ENCODE data around the gene SPRY4.
"Not testable (repeated sequence)": the region's sequence is repeated elsewhere in the genome, so short reads cannot be mapped to it uniquely, and the experiment has no call there.

Gene SPRY4, protein sequence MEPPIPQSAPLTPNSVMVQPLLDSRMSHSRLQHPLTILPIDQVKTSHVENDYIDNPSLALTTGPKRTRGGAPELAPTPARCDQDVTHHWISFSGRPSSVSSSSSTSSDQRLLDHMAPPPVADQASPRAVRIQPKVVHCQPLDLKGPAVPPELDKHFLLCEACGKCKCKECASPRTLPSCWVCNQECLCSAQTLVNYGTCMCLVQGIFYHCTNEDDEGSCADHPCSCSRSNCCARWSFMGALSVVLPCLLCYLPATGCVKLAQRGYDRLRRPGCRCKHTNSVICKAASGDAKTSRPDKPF

DNA sequence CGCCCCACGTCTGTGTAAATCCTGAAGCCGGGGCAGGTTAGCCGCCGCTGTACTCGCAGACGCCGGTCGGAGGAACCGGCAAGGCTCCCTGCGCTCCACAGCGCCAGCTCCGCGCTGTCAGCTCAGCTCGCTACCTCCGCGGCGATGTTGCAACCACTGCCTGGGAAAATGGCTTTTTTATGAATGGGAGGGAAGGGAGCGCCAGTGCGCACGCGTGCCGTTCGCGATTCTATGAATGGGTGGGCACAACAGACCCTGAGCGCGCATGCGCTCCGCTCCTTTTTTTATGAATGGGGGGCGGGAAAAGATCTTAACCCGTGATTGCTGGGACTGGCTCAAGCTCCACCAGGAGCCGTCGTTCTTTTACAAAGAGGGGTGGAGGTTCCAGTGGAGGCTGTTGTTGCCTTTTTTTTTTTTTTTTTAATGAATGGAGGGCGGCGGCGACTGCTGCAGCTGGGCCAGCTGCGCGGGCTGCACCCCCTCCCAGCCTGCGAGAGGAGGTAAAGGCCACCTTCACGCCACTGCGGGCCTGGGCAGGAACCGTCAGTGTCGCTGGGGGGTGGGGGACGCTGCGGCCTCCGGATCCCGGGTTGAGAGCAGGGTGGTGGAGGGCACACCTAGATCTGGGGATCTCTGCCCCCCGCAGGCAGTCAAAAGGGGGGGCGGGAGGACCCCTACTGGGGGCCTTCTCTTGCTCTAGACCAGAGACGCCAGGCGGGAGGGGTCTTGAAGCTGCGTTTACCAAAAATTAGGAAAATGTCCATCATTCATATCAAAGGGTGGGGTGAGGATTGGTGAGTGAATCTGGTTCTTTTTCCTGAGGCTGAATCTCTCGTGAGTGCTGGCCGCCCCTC is at the start of gene SPRY4:
TSS of gene SPRY4 (minus strand) at position 151 of the 854 bp plus-strand sequence. CDS start 9,913 bp downstream, outside the sequence.
- TF ChIP-seq, protein P1, sequence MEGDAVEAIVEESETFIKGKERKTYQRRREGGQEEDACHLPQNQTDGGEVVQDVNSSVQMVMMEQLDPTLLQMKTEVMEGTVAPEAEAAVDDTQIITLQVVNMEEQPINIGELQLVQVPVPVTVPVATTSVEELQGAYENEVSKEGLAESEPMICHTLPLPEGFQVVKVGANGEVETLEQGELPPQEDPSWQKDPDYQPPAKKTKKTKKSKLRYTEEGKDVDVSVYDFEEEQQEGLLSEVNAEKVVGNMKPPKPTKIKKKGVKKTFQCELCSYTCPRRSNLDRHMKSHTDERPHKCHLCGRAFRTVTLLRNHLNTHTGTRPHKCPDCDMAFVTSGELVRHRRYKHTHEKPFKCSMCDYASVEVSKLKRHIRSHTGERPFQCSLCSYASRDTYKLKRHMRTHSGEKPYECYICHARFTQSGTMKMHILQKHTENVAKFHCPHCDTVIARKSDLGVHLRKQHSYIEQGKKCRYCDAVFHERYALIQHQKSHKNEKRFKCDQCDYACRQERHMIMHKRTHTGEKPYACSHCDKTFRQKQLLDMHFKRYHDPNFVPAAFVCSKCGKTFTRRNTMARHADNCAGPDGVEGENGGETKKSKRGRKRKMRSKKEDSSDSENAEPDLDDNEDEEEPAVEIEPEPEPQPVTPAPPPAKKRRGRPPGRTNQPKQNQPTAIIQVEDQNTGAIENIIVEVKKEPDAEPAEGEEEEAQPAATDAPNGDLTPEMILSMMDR (IDR thresholded peaks at IDR 0.05; ENCODE audit: low read depth, low read length): no peak
- H3K4me3 ChIP-seq (ENCODE audit: low read depth, low read length): peak within 1 kb of the TSS; percentile 97

GRCh38 chr5:142368529-142368928 is 43.7 kb upstream of the SPRY4 start:
- TF ChIP-seq, protein P1 (IDR thresholded peaks at IDR 0.05; ENCODE audit: low read depth, low read length): no peak
- H3K4me3 ChIP-seq (ENCODE audit: low read depth, low read length): no peak overlapping the region

- TF ChIP-seq, protein P1 (IDR thresholded peaks at IDR 0.05; ENCODE audit: low read depth, low read length): no peak
- no peak overlapping the region for H3K4me3 ChIP-seq (ENCODE audit: low read depth, low read length)
Observed at GRCh38 chr5:142366007-142366406, 41.2 kb upstream of the SPRY4 start.

- TF ChIP-seq, protein P1 (IDR thresholded peaks at IDR 0.05; ENCODE audit: low read depth, low read length): no peak
- no peak overlapping the region for H3K4me3 ChIP-seq (ENCODE audit: low read depth, low read length)
Observed at GRCh38 chr5:142364251-142365145, 39.7 kb upstream of the SPRY4 start.

DNA sequence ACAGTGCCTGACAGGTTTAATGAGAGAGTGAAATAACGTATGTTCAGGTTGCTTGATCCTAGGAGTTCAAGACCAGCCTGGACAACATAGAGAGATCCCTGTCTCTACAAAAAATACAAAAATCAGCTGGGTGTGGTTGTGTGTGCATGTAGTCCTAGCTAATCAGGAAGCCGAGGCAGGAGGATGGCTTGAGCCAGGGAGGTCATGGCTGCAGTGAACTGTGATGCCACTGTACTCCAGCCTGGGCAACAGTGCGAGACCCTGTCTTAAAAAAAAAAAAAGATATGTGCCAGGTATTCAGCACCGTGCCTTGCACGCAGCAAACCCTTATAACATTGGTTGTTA is 38.8 kb upstream of the SPRY4 start:
- TF ChIP-seq, protein P1 (IDR thresholded peaks at IDR 0.05; ENCODE audit: low read depth, low read length): no peak
- H3K4me3 ChIP-seq (ENCODE audit: low read depth, low read length): no peak overlapping the region

- not testable (repeated sequence) for H3K4me3 ChIP-seq (ENCODE audit: low read depth, low read length)
Observed at GRCh38 chr5:142362193-142362592, 37.4 kb upstream of the SPRY4 start.

GRCh38 chr5:142360607-142361120 is 35.8 kb upstream of the SPRY4 start:
- TF ChIP-seq, protein P1 (IDR thresholded peaks at IDR 0.05; ENCODE audit: low read depth, low read length): no peak
- H3K4me3 ChIP-seq (ENCODE audit: low read depth, low read length): no peak overlapping the region

Measured in WI38 (cell line).